CD14-positive monocyte (primary cell): ENCODE data around the gene PAAF1. TPM values are rescaled to one million over a fixed set of nuclear protein-coding genes. Genes with fewer than 3 reads are reported as not detected.

Experiments
- DNase-seq, 3 donors: peaks; one replicate each; pipeline ENCODE4 v3.0.0-alpha.2; 2011 to 2022
- H2AFZ ChIP-seq: 2 replicates; pipeline ENCODE4 v1.6.0; 2012; ENCODE audit warnings: mild to moderate bottlenecking, low read depth, low read length, inconsistent platforms; ENCODE audit not compliant: insufficient read depth, poor library complexity, severe bottlenecking
- H3K27ac ChIP-seq, 2 donors: 1 replicate in 1 of 2; 2 replicates in 1 of 2; pipeline ENCODE4 v1.5.1; 2012 to 2013; ENCODE audit warnings: low read length in 2 of 2, control low read depth in 1 of 2, inconsistent platforms in 1 of 2, low read depth in 1 of 2, mild to moderate bottlenecking in 1 of 2
- H3K27me3 ChIP-seq, 2 donors: one replicate each; pipeline versions ENCODE4 v1.6.0 to v1.6.1; 2011 to 2013; ENCODE audit warnings: low read length in 2 of 2; ENCODE audit not compliant: control insufficient read depth in 2 of 2, insufficient read depth in 2 of 2
- H3K36me3 ChIP-seq, 2 donors: replicated peaks in 1 of 2; 1 replicate in 1 of 2; 2 replicates in 1 of 2; pipeline versions ENCODE4 v1.5.1 to v1.6.1; 2012 to 2013; ENCODE audit warnings: low read length in 2 of 2, control low read depth in 1 of 2, inconsistent platforms in 1 of 2, mild to moderate bottlenecking in 1 of 2; ENCODE audit not compliant: insufficient read depth in 2 of 2, control insufficient read depth in 1 of 2
- H3K4me1 ChIP-seq, 2 donors: 1 replicate in 1 of 2; 2 replicates in 1 of 2; pipeline versions ENCODE4 v1.5.1 to v1.6.1; 2012 to 2013; ENCODE audit warnings: low read length in 2 of 2, control low read depth in 1 of 2, inconsistent platforms in 1 of 2, mild to moderate bottlenecking in 1 of 2, moderate library complexity in 1 of 2; ENCODE audit not compliant: insufficient read depth in 2 of 2, control insufficient read depth in 1 of 2
- H3K4me2 ChIP-seq: replicated peaks from 2 replicates; pipeline ENCODE3; 2012; ENCODE audit warnings: low read length, moderate library complexity, mild to moderate bottlenecking; ENCODE audit not compliant: poor library complexity, severe bottlenecking; ENCODE audit errors: extremely low read depth
- H3K4me3 ChIP-seq, 3 experiments: fragments of 200-600 bp in 1 of 3; sonication (generic) in 1 of 3; replicated peaks in 1 of 3; 1 replicate in 2 of 3; 2 replicates in 1 of 3; pipeline ENCODE4 v1.5.1; 2011 to 2013; ENCODE audit warnings: low read length in 3 of 3, mild to moderate bottlenecking in 3 of 3, control low read depth in 2 of 3, low read depth in 2 of 3, inconsistent platforms in 1 of 3, moderate library complexity in 1 of 3
- H3K79me2 ChIP-seq: 2 replicates; pipeline ENCODE4 v1.6.0; 2012; ENCODE audit warnings: mild to moderate bottlenecking, control low read depth, inconsistent platforms, low read length, moderate library complexity; ENCODE audit not compliant: insufficient read depth
- H3K9ac ChIP-seq: 2 replicates; pipeline ENCODE4 v1.6.0; 2017; ENCODE audit warnings: low read length, mild to moderate bottlenecking; ENCODE audit not compliant: insufficient read depth, poor library complexity, severe bottlenecking
- H3K9me3 ChIP-seq, 2 donors: replicated peaks in 1 of 2; 1 replicate in 1 of 2; 2 replicates in 1 of 2; pipeline versions ENCODE4 v1.5.1 to v1.6.1; 2012 to 2013; ENCODE audit warnings: low read length in 2 of 2, control low read depth in 1 of 2; ENCODE audit not compliant: control insufficient read depth in 1 of 2, insufficient read depth in 1 of 2
- H4K20me1 ChIP-seq: 2 replicates; pipeline ENCODE4 v1.6.0; 2012; ENCODE audit warnings: mild to moderate bottlenecking, low read length, control low read depth, moderate library complexity; ENCODE audit not compliant: insufficient read depth
- H3K27ac Mint-ChIP-seq, 7 donors: one replicate each; pipeline ENCODE4 v1.8.0; 2020; ENCODE audit warnings: mild to moderate bottlenecking in 7 of 7, mixed read lengths in 7 of 7, moderate library complexity in 6 of 7, inconsistent platforms in 2 of 7
- H3K27me3 Mint-ChIP-seq, 3 donors: one replicate each; pipeline ENCODE4 v1.8.0; 2021 to 2022; ENCODE audit warnings: low read depth in 3 of 3, mild to moderate bottlenecking in 3 of 3, mixed read lengths in 3 of 3, moderate library complexity in 3 of 3, inconsistent platforms in 1 of 3
- H3K36me3 Mint-ChIP-seq, 2 donors: one replicate each; pipeline ENCODE4 v1.8.0; 2020; ENCODE audit warnings: mixed read lengths in 2 of 2, inconsistent platforms in 1 of 2, mild to moderate bottlenecking in 1 of 2
- H3K4me1 Mint-ChIP-seq: one replicate; pipeline ENCODE4 v1.8.0; 2020; ENCODE audit warnings: mild to moderate bottlenecking, mixed read lengths
- H3K4me3 Mint-ChIP-seq, 2 donors: one replicate each; pipeline ENCODE4 v1.8.0; 2020; ENCODE audit warnings: mild to moderate bottlenecking in 2 of 2, mixed read lengths in 2 of 2, moderate library complexity in 1 of 2
- H3K9me3 Mint-ChIP-seq, 7 donors: one replicate each; pipeline ENCODE4 v1.8.0; 2020 to 2022; ENCODE audit warnings: mixed read lengths in 7 of 7, mild to moderate bottlenecking in 6 of 7, moderate library complexity in 6 of 7, inconsistent platforms in 2 of 7
- CTCF ChIP-seq: fragments of 200-600 bp; IDR thresholded peaks from one replicate; pipeline ENCODE4 v1.8.0; 2022; ENCODE audit warnings: antibody characterized with exemption, mild to moderate bottlenecking
- WGBS: methylation state at CpG from one replicate; pipeline ENCODE4 v1.1.5; 2013; ENCODE audit warnings: missing lambda C conversion rate; ENCODE audit not compliant: insufficient coverage; 5-methylcytosine and 5-hydroxymethylcytosine counted together
- intact Hi-C, 2 donors: fragments of 100-400 bp; cut with micrococcal nuclease; formaldehyde crosslinking; loops; one replicate each; pipeline versions ENCODE4 v1.15.0 to v1.15.1; 2023
- polyA plus RNA-seq, 3 donors: library from polyadenylated mRNA; depleted of rRNA in 1 of 3; unstranded in 2 of 3; stranded (reverse) in 1 of 3; fragments of 300-500 nt in 2 of 3; fragments of >200 nt in 1 of 3; fragmentation: Illumina TruSeq in 2 of 3; gene quantifications; 1 replicate in 2 of 3; 2 replicates in 1 of 3; pipeline ENCODE4 v1.2.3, GENCODE V29; 2012 to 2021

PAAF1 gene
- polyA plus RNA-seq, 3 donors = 12.0 to 13.7 (median 12.9) TPM

GRCh38 chr11:73912026-73912425 is 35.2 kb downstream of the PAAF1 start:
- H3K4me3 Mint-ChIP-seq = no peak overlapping the region
- peaks cover 9 to 10% of the 10 kb centered on the region in 2 donors for H3K4me1 ChIP-seq
- H2AFZ ChIP-seq = no peak overlapping the region
- H3K9me3 ChIP-seq = no peaks in the 10 kb centered on the region
- no peaks in the 10 kb centered on the region for H3K79me2 ChIP-seq
- peaks cover 47 to 71% of the 10 kb centered on the region in 2 donors for H3K36me3 ChIP-seq
- intact Hi-C loops = no loop called here
- H3K4me3 ChIP-seq = no peak overlapping the region
- H3K4me2 ChIP-seq = no peak overlapping the region
- H3K27me3 ChIP-seq = no peaks in the 10 kb centered on the region
- no peak for DNase-seq
- H3K27ac Mint-ChIP-seq = peak overlapping the region in 3 of 7 donors; percentile 10 to 56 (median 11)
- no peak for TF ChIP-seq CTCF
- H3K36me3 Mint-ChIP-seq = peaks cover 55 to 67% of the 10 kb centered on the region in 2 donors
- peaks cover 8% of the 10 kb centered on the region for H3K4me1 Mint-ChIP-seq
- H4K20me1 ChIP-seq = no peaks in the 10 kb centered on the region
- no peak overlapping the region for H3K27ac ChIP-seq
- H3K9me3 Mint-ChIP-seq = no peaks in the 10 kb centered on the region
- 95% methylated on average over 2 of the region's 2 CpGs for WGBS
- peaks cover 0 to 4% (median 3%) of the 10 kb centered on the region in 3 donors for H3K27me3 Mint-ChIP-seq
- no peak overlapping the region for H3K9ac ChIP-seq

- Histone ChIP-seq H3K4me3 (no peak overlapping the region), H3K36me3 (peaks cover 47 to 70% of the 10 kb centered on the region in 2 donors), H3K4me1 (peaks cover 20 to 21% of the 10 kb centered on the region in 2 donors), H3K9me3 (no peaks in the 10 kb centered on the region), H3K27ac (no peak overlapping the region), H3K79me2 (no peaks in the 10 kb centered on the region), H2AFZ (no peak overlapping the region), H3K27me3 (no peaks in the 10 kb centered on the region), H3K4me2 (no peak overlapping the region), H4K20me1 (no peaks in the 10 kb centered on the region), H3K9ac (no peak overlapping the region)
- no peak for TF ChIP-seq CTCF
- Mint-ChIP-seq H3K36me3 (peaks cover 59 to 78% of the 10 kb centered on the region in 2 donors), H3K9me3 (no peaks in the 10 kb centered on the region), H3K27me3 (peaks cover 0 to 4% (median 3%) of the 10 kb centered on the region in 3 donors), H3K27ac (no peak overlapping the region), H3K4me3 (no peak overlapping the region), H3K4me1 (peaks cover 18% of the 10 kb centered on the region)
- DNase-seq = no peak
- intact Hi-C loops = no loop called here
Measured at GRCh38 chr11:73913472-73913871, 36.7 kb downstream of the PAAF1 start.
